ENCODE measurements around the gene NANOS2. TPM values are rescaled to one million over a fixed set of nuclear protein-coding genes. Genes with fewer than 3 reads are reported as not detected.

NANOS2 gene
- total RNA-seq, 2 experiments from 2014 or later, result not detected

DNA sequence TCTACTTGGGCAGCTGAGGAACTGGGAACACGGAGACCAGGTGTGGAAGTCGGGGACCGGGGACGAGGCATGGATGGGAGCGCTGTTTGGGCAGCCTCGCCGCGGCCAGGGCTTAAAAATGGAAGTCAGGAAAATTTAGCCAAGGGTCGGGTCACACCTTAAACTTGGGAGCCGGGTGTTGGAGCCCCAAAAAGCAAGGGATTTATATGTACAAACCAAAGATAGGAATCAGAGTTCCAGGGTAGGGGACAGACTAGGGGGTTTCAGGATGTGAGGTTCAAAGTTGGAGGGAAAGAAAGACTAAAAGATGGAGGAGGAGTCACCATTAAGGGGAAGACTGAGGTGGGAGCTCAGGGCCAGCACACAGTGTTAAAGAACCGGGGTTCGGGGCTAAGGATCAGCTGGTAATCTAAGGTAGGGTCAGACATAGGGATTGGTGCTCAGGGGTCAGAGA is 49.9 kb downstream of the NANOS2 start:
- Mint-ChIP-seq H3K27me3 (ENCODE audit: low read depth) (peaks cover 23% of the 10 kb centered on the region), H3K9me3 (no peaks in the 10 kb centered on the region), H3K27ac (no peak overlapping the region), H3K36me3 (ENCODE audit: low read depth) (peaks cover 3% of the 10 kb centered on the region), H3K4me3 (peak overlapping the region; percentile 59), H3K4me1 (ENCODE audit: low read depth) (peaks cover 20% of the 10 kb centered on the region)
- CTCF ChIA-PET, result interaction anchor here (1.2 to 2.7 kb wide), 6 partner anchors 8 to 146 kb away, joined by 3 to 84 read pairs (median 6); partner anchors contain the start of genes IRF2BP1 and MYPOP
- no peak for DNase-seq
- intact Hi-C loops (cut with micrococcal nuclease), result loop anchor here (1.0 to 10.0 kb wide), 2 partner anchors 19 to 280 kb away; partner anchors contain the start of gene OPA3

DNA sequence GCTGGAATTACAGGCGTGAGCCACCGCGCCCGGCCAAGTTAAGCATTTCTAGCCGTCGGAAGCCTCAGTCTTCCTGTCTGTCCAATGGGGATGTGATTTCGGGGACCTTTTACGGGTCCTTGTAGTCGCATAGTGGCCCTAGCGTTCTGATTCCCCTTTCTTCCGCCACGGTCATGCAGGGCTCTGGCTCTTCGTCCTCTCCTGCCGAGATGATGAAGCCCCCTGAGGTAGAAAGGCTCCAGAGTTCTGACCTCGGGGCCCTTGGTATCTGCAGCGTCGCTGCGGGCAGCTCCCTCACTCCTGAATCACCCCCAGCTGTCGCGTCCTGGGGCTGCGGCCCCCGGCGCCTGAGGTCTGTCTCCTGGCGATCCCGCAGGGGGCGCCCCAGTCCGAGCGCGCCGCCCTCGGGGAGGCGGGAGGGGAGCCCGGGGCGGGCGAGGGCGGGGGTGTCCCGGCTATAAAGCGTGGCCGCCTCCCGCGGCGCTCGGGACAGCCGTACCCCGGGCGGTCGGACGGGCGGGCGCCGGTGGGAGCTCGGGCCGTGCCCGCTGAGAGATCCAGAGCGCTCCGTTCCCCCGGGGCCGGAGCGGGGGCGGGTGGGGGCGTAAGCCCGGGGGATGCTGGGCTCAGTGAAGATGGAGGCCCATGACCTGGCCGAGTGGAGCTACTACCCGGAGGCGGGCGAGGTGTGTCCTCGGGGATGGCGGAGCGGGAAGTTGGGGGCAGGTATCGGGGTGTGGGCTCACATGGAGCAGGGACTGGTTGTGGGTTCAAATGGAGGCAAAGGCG is 50.5 kb downstream of the NANOS2 start, which contains the start of gene FOXA3:
TSS of gene FOXA3 (plus strand) at position 487 of the 789 bp plus-strand sequence. CDS start at position 618, 131 bp downstream.
- H3K27ac Mint-ChIP-seq, result no peak within 1 kb of the TSS
- H3K4me3 Mint-ChIP-seq, result peak within 1 kb of the TSS; percentile 88
- no peaks in the 10 kb centered on the region for H3K9me3 Mint-ChIP-seq
- peak; percentile 67 for DNase-seq
- peaks cover 23% of the 10 kb centered on the region for H3K27me3 Mint-ChIP-seq (ENCODE audit: low read depth)
- peaks cover 7% of the 10 kb centered on the region for H3K36me3 Mint-ChIP-seq (ENCODE audit: low read depth)
- intact Hi-C loops (cut with micrococcal nuclease), result loop anchor here (1.0 to 10.0 kb wide), 16 partner anchors 12 to 397 kb away; partner anchors contain the start of genes CCDC61, DMWD, FBXO46 and FOSB
- CTCF ChIA-PET, result interaction anchor here (0.6 to 2.7 kb wide), 15 partner anchors 9 to 172 kb away, joined by 3 to 84 read pairs (median 4); partner anchors contain the start of genes CCDC61, IRF2BP1, MYPOP and QPCTL
- peaks cover 20% of the 10 kb centered on the region for H3K4me1 Mint-ChIP-seq (ENCODE audit: low read depth)

DNA sequence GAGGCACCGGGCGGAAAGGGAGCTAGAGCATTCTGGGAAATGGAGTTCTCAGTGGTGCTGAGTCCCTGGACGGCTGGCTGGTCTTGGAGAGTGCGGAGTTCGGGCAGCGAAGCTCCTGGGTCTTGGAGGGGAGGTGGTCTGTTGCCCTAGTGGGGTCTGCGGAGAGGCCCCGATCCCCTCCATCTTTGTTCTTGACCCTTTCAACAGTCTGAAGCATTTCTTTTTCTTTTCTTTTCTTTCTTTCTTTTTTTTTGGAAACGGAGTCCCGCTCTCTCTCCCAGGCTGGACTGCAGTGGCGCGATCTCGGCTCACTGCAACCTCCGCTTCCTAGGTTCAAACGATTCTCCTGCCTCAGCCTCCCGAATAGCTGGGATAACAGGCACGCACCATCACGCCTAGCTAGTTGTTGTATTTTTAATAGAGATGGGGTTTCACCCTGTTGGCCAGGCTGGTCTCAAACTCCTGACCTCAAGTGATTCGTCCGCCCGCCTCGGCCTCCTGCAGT is 51.2 kb downstream of the NANOS2 start:
- no peaks in the 10 kb centered on the region for H3K9me3 Mint-ChIP-seq
- intact Hi-C loops (cut with micrococcal nuclease), result loop anchor here (1.0 to 10.0 kb wide), 15 partner anchors 13 to 397 kb away; partner anchors contain the start of genes CCDC61, DMWD, FBXO46 and FOSB
- peaks cover 20% of the 10 kb centered on the region for H3K4me1 Mint-ChIP-seq (ENCODE audit: low read depth)
- no peak overlapping the region for H3K27ac Mint-ChIP-seq
- peaks cover 23% of the 10 kb centered on the region for H3K27me3 Mint-ChIP-seq (ENCODE audit: low read depth)
- DNase-seq, result no peak
- peaks cover 7% of the 10 kb centered on the region for H3K36me3 Mint-ChIP-seq (ENCODE audit: low read depth)
- H3K4me3 Mint-ChIP-seq, result peak overlapping the region; percentile 88
- CTCF ChIA-PET, result interaction anchor here (0.6 to 2.7 kb wide), 19 partner anchors 9 to 222 kb away, joined by 3 to 84 read pairs (median 4); partner anchors contain the start of genes CCDC61, IRF2BP1, MYPOP and QPCTL

Other genes starting within 250 kb of the NANOS2 start
- gene GIPR, start 246.6 kb downstream of the NANOS2 start, total RNA-seq, result 1 to 10 TPM; 1.8 to 2.3 TPM
- gene SNRPD2, start 222.8 kb downstream of the NANOS2 start, total RNA-seq, result 100 to 1,000 TPM; 976 to 988 TPM
- 10 to 100 TPM; 12.0 to 14.1 TPM for gene QPCTL, start 222.1 kb downstream of the NANOS2 start, total RNA-seq
- 10 to 100 TPM; 21.8 to 23.2 TPM for gene FBXO46, start 183.9 kb downstream of the NANOS2 start, total RNA-seq
- not detected for gene MEIOSIN, start 181.3 kb downstream of the NANOS2 start, total RNA-seq
- gene SIX5, start 145.5 kb downstream of the NANOS2 start, total RNA-seq, result 1 to 10 TPM; 1.8 to 2.2 TPM
- gene DMPK, start 132.3 kb downstream of the NANOS2 start, total RNA-seq, result 1 to 10 TPM; 6.1 TPM
- 10 to 100 TPM; 28.6 to 29.1 TPM for gene DMWD, start 121.9 kb downstream of the NANOS2 start, total RNA-seq
- under 1 TPM in 1 of 2 experiments, not detected in 1; 0.17 TPM for gene RSPH6A, start 99.5 kb downstream of the NANOS2 start, total RNA-seq
- 10 to 100 TPM; 96.9 to 97.4 TPM for gene SYMPK, start 51.6 kb downstream of the NANOS2 start, total RNA-seq
- under 1 TPM in 1 of 2 experiments, not detected in 1; 0.20 TPM for gene FOXA3, start 50.5 kb downstream of the NANOS2 start, total RNA-seq
- 10 to 100 TPM; 11.4 TPM for gene IRF2BP1, start 28.6 kb downstream of the NANOS2 start, total RNA-seq
- gene MYPOP, start 12.2 kb downstream of the NANOS2 start, total RNA-seq, result 1 to 10 TPM; 4.5 to 4.8 TPM
- not detected for gene NOVA2, start 59.1 kb upstream of the NANOS2 start, total RNA-seq
- 10 to 100 TPM; 26.4 to 29.3 TPM for gene CCDC61, start 80.7 kb upstream of the NANOS2 start, total RNA-seq
- not detected for gene PGLYRP1, start 108.3 kb upstream of the NANOS2 start, total RNA-seq
- gene IGFL4, start 126.2 kb upstream of the NANOS2 start, total RNA-seq, result not detected
- gene IGFL3, start 209.9 kb upstream of the NANOS2 start, total RNA-seq, result not detected
- not detected for gene IGFL2, start 233.5 kb upstream of the NANOS2 start, total RNA-seq